ENCODE measurements around the gene CHSY1. TPM values are rescaled to one million over a fixed set of nuclear protein-coding genes. Genes with fewer than 3 reads are reported as not detected.

CHSY1 gene
- total RNA-seq, 3 donors from 2014 or later: 7.7 to 15.5 (median 12.6) TPM

- peak; percentile 11 for ATAC-seq
- no peaks in the 10 kb centered on the region for H3K4me1 ChIP-seq (ENCODE audit: low read depth)
- no peaks in the 10 kb centered on the region for H3K9me3 ChIP-seq
- H3K36me3 ChIP-seq (ENCODE audit: low read depth): no peaks in the 10 kb centered on the region
- no peak for DNase-seq
- TF ChIP-seq CTCF (IDR thresholded peaks at IDR 0.05): no peak
- intact Hi-C loops (cut with DNase I, micrococcal nuclease): loop anchor here in 1 of 2 donors (5.0 kb wide), 1 partner anchor 253 kb away; no protein-coding TSS in a partner anchor
- no peak overlapping the region for H3K4me3 ChIP-seq
Observed at GRCh38 chr15:101264911-101265641, 13.2 kb upstream of the CHSY1 start.

GRCh38 chr15:101264011-101264410 lies 12.2 kb upstream of the CHSY1 start:
- Histone ChIP-seq H3K9me3 (no peaks in the 10 kb centered on the region), H3K4me1 (ENCODE audit: low read depth) (no peaks in the 10 kb centered on the region), H3K4me3 (no peak overlapping the region), H3K36me3 (ENCODE audit: low read depth) (no peaks in the 10 kb centered on the region)
- no peak for TF ChIP-seq CTCF (IDR thresholded peaks at IDR 0.05)
- intact Hi-C loops (cut with DNase I, micrococcal nuclease): loop anchor here in 1 of 2 donors (5.0 kb wide), 1 partner anchor 252 kb away; no protein-coding TSS in a partner anchor
- ATAC-seq: no peak
- no peak for DNase-seq

GRCh38 chr15:101262551-101262950 lies 10.7 kb upstream of the CHSY1 start:
- Histone ChIP-seq H3K4me1 (ENCODE audit: low read depth) (no peaks in the 10 kb centered on the region), H3K36me3 (ENCODE audit: low read depth) (no peaks in the 10 kb centered on the region), H3K9me3 (no peaks in the 10 kb centered on the region), H3K4me3 (no peak overlapping the region)
- TF ChIP-seq CTCF (IDR thresholded peaks at IDR 0.05): no peak
- DNase-seq: no peak
- ATAC-seq: no peak
- intact Hi-C loops (cut with DNase I, micrococcal nuclease): loop anchor here in 1 of 2 donors (5.0 kb wide), 1 partner anchor 250 kb away; no protein-coding TSS in a partner anchor

- intact Hi-C loops (cut with DNase I, micrococcal nuclease): loop anchor here (5.0 to 10.0 kb wide), 2 partner anchors 171 to 344 kb away; partner anchors contain the start of gene LRRK1 (in 1 of the 2)
- Histone ChIP-seq H3K9me3 (no peaks in the 10 kb centered on the region), H3K4me1 (ENCODE audit: low read depth) (no peaks in the 10 kb centered on the region), H3K4me3 (no peak overlapping the region), H3K36me3 (ENCODE audit: low read depth) (no peaks in the 10 kb centered on the region)
- peak in 1 of 3 donors; percentile 77 for DNase-seq
- ATAC-seq: peak; percentile 86
- TF ChIP-seq CTCF (IDR thresholded peaks at IDR 0.05): peak; percentile 75
Observed at GRCh38 chr15:101258238-101259144, 6.6 kb upstream of the CHSY1 start.

GRCh38 chr15:101256757-101257156 lies 4.9 kb upstream of the CHSY1 start:
- DNase-seq (no peak), ATAC-seq (no peak)
- no peaks in the 10 kb centered on the region for H3K9me3 ChIP-seq
- intact Hi-C loops (cut with DNase I, micrococcal nuclease): loop anchor here (5.0 to 10.0 kb wide), 2 partner anchors 169 to 342 kb away; partner anchors contain the start of gene LRRK1 (in 1 of the 2)
- H3K4me1 ChIP-seq (ENCODE audit: low read depth): no peaks in the 10 kb centered on the region
- H3K36me3 ChIP-seq (ENCODE audit: low read depth): no peaks in the 10 kb centered on the region
- TF ChIP-seq CTCF (IDR thresholded peaks at IDR 0.05): peak; percentile 21
- H3K4me3 ChIP-seq: no peak overlapping the region
